Spleen (tissue), 13 donors: ENCODE measurements around the gene LMBR1L. TPM values are rescaled to one million over a fixed set of nuclear protein-coding genes. Genes with fewer than 3 reads are reported as not detected.

ENCODE experiments used
- DNase-seq: peaks from one replicate; pipeline ENCODE4 v3.0.0-alpha.2; 2020
- H3K27ac ChIP-seq, 8 donors: fragments of 200-600 bp; sonication (generic) in 7 of 8; 1 replicate in 4 of 8; 2 replicates in 4 of 8; pipeline versions ENCODE4 v1.5.0 to v1.8.0; 2016 to 2021; ENCODE audit warnings: inconsistent platforms in 4 of 8, mild to moderate bottlenecking in 4 of 8, moderate library complexity in 1 of 8
- H3K27me3 ChIP-seq, 7 donors: fragments of 200-600 bp; sonication (generic) in 6 of 7; replicated peaks in 1 of 7; 1 replicate in 4 of 7; 2 replicates in 3 of 7; pipeline versions ENCODE4 v1.5.0 to v1.8.0; 2016 to 2021; ENCODE audit warnings: inconsistent platforms in 3 of 7, mild to moderate bottlenecking in 1 of 7
- H3K36me3 ChIP-seq, 6 donors: fragments of 200-600 bp; sonication (generic) in 5 of 6; 1 replicate in 4 of 6; 2 replicates in 2 of 6; pipeline versions ENCODE4 v1.5.0 to v1.8.0; 2016 to 2021; ENCODE audit warnings: inconsistent platforms in 2 of 6
- H3K4me1 ChIP-seq, 6 donors: fragments of 200-600 bp; sonication (generic) in 5 of 6; 1 replicate in 3 of 6; 2 replicates in 3 of 6; pipeline versions ENCODE4 v1.5.0 to v1.8.0; 2016 to 2021; ENCODE audit warnings: inconsistent platforms in 3 of 6
- H3K4me3 ChIP-seq, 8 donors: fragments of 200-600 bp; sonication (generic) in 7 of 8; 1 replicate in 4 of 8; 2 replicates in 4 of 8; pipeline versions ENCODE4 v1.5.0 to v1.8.0; 2016 to 2021; ENCODE audit warnings: inconsistent platforms in 4 of 8, mild to moderate bottlenecking in 4 of 8, moderate library complexity in 2 of 8
- H3K9me3 ChIP-seq, 8 donors: fragments of 200-600 bp; sonication (generic) in 7 of 8; 1 replicate in 4 of 8; 2 replicates in 4 of 8; pipeline versions ENCODE4 v1.5.0 to v1.8.0; 2016 to 2021; ENCODE audit warnings: inconsistent platforms in 4 of 8
- CTCF ChIP-seq, 11 experiments: fragments of 200-600 bp in 7 of 11; fragments of 450-650 bp in 4 of 11; sonication (generic) in 4 of 11; IDR thresholded peaks in 8 of 11; conservative IDR thresholded peaks in 3 of 11; 1 replicate in 7 of 11; 2 replicates in 4 of 11; pipeline versions ENCODE4 v1.4.0 to v1.8.0; 2016 to 2021; ENCODE audit warnings: antibody characterized with exemption in 11 of 11, inconsistent platforms in 4 of 11, mild to moderate bottlenecking in 1 of 11
- POLR2A ChIP-seq, 3 donors: fragments of 450-650 bp; IDR thresholded peaks; one replicate each; pipeline ENCODE4 v1.5.1; 2017; ENCODE audit warnings: antibody characterized with exemption in 3 of 3, mild to moderate bottlenecking in 1 of 3
- POLR2AphosphoS5 ChIP-seq, 3 donors: sonication (generic); formaldehyde crosslinking; IDR thresholded peaks; one replicate each; pipeline ENCODE4 v1.5.1; 2017; ENCODE audit warnings: antibody characterized with exemption in 3 of 3
- WGBS, 5 donors: extraction: QIAGEN DNeasy Blood & Tissue Kit in 3 of 5; methylation state at CpG; one replicate each; pipeline versions ENCODE4 v1.1.5 to v1.1.7; 2013 to 2018; 5-methylcytosine and 5-hydroxymethylcytosine counted together
- intact Hi-C: fragments of 100-400 bp; cut with DNase I; formaldehyde crosslinking; loops from one replicate; pipeline ENCODE4 v1.15.0; 2023; ENCODE audit warnings: low total_unique reads
- long read RNA-seq, 2 donors: transcript quantifications; one replicate each; lab custom pipeline, GENCODE V29; 2026
- polyA plus RNA-seq, 3 donors: library from polyadenylated mRNA; stranded (reverse); fragments of 200-250 nt; gene quantifications; one replicate each; pipeline ENCODE4 v1.2.1, GENCODE V29; 2013
- total RNA-seq, 7 donors: library from RNA; depleted of rRNA in 3 of 7; stranded (reverse); fragments of >200 nt in 3 of 7; fragmentation: NEBNext Ultra II Directional in 4 of 7; extraction: Animal tissue kit (Norgen Biotek cat#: 25700) in 4 of 7; gene quantifications; one replicate each; pipeline versions ENCODE4 v1.1.0 to v1.2.1, GENCODE V29; 2016 to 2021
- donor health status: healthy with polysubstance abuse.
- donor health status: DM: no; HTN: no; CAD: no; lungs with moderate emphysema.
- donor health status: DM: no; HTN: no; CAD: no.
- donor health status: Bipolar disorder and iron deficiency.
- donor health status: healthy.
- donor health status: DM: no; HTN: no; CAD: no.
- donor health status: DM: yes; HTN: yes; CAD: no.

The LMBR1L gene
- total RNA-seq (100 to 1,000 TPM in 2 of 7 donors, 10 to 100 TPM in 5; 60.3 to 108 (median 85.8) TPM), polyA plus RNA-seq (10 to 100 TPM; 44.1 to 78.0 (median 61.2) TPM)
- long read RNA-seq, donor 1, partial matches to known transcripts: 5 of 9 reads
- long read RNA-seq, donor 1, other reads (novel, unspliced or antisense): 0 of 9 reads
- long read RNA-seq, donor 2, partial matches to known transcripts: 0 of 6 reads
- long read RNA-seq, donor 2, other reads (novel, unspliced or antisense): 0 of 6 reads

GRCh38 chr12:49110464-49111155 lies at the start of gene LMBR1L:
TSS of gene LMBR1L (minus strand) at chr12:49110847. CDS start at chr12:49110555, 292 bp downstream.
- TF ChIP-seq POLR2A (IDR thresholded peaks at IDR 0.05): peak in 2 of 3 donors; percentile 36 to 76
- peak; percentile 44 to 92 (median 80) for TF ChIP-seq CTCF (IDR thresholded peaks at IDR 0.05 in 8 of 11, conservative IDR thresholded peaks at IDR 0.05 in 3 of 11)
- TF ChIP-seq POLR2AphosphoS5 (IDR thresholded peaks at IDR 0.05): peak; percentile 95 to 96 (median 95)
- WGBS, 5 donors: 0% methylated on average over 29 to 43 of the region's 43 CpGs
- H3K9me3 ChIP-seq: no peaks in the 10 kb centered on the region
- H3K36me3 ChIP-seq: peaks cover 0 to 17% (median 11%) of the 10 kb centered on the region in 6 donors
- no peaks in the 10 kb centered on the region for H3K27me3 ChIP-seq
- H3K4me3 ChIP-seq: peak within 1 kb of the TSS; percentile 65 to 94 (median 82)
- peaks cover 16 to 57% (median 48%) of the 10 kb centered on the region in 6 donors for H3K4me1 ChIP-seq
- H3K27ac ChIP-seq: peak within 1 kb of the TSS; percentile 96 to 98 (median 96)
- intact Hi-C loops: no loop called here
- DNase-seq: peak; percentile 98

DNA sequence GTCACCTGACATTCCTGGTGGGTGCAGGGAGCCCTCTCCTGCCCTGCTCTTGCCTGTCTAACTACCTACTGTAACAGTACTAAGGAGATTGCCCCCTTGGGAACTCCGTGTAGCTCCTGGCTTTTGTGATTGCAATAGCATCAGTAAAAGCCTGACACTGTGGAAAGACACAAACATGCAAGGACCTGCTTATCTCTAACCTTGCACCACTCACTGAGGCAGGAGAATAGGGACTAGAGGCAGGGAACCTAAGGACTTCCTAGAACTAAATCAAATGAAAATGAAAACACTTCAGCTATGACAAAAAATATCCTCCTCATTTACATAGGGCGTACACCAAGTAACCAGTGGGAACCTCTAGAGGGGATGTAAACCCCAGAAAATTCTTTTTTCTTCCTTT lies 49.8 kb upstream of the LMBR1L start:
- 45 to 76% (median 61%) methylated on average over 2 of the region's 2 CpGs for WGBS, 5 donors
- H3K36me3 ChIP-seq: no peaks in the 10 kb centered on the region
- H3K4me1 ChIP-seq: peaks cover 0 to 37% (median 21%) of the 10 kb centered on the region in 6 donors
- H3K27me3 ChIP-seq: no peaks in the 10 kb centered on the region
- peak overlapping the region in 1 of 8 donors; percentile 5 for H3K4me3 ChIP-seq
- intact Hi-C loops: no loop called here
- TF ChIP-seq POLR2AphosphoS5 (IDR thresholded peaks at IDR 0.05): no peak
- no peak for TF ChIP-seq POLR2A (IDR thresholded peaks at IDR 0.05)
- no peak for TF ChIP-seq CTCF (IDR thresholded peaks at IDR 0.05 in 8 of 11, conservative IDR thresholded peaks at IDR 0.05 in 3 of 11)
- DNase-seq: no peak
- H3K9me3 ChIP-seq: no peaks in the 10 kb centered on the region
- H3K27ac ChIP-seq: peak overlapping the region in 4 of 8 donors; percentile 46 to 79 (median 72)

DNA sequence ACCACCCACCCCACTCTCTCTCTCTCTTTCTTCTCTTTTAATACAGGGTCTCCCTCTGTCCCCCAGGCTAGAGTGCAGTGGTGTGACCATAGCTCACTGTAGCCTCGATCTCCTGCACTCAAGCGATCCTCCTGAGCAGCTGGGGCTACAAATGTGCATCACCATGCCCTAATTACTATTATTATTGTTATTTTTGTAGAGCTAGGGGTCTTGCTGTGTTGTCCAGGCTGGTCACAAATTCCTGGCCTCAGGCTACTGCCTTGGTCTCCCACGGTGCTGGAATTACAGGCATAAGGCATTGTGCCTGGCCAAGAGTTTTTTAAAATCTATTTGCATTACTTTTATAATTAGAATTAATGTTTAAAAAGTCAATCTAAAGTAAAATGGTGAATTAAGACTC lies 43.6 kb upstream of the LMBR1L start:
- no peak for TF ChIP-seq CTCF (IDR thresholded peaks at IDR 0.05 in 8 of 11, conservative IDR thresholded peaks at IDR 0.05 in 3 of 11)
- no peak for TF ChIP-seq POLR2AphosphoS5 (IDR thresholded peaks at IDR 0.05)
- TF ChIP-seq POLR2A (IDR thresholded peaks at IDR 0.05): no peak
- Histone ChIP-seq H3K27ac (no peak overlapping the region), H3K4me3 (no peak overlapping the region), H3K9me3 (no peaks in the 10 kb centered on the region), H3K36me3 (no peaks in the 10 kb centered on the region), H3K27me3 (no peaks in the 10 kb centered on the region), H3K4me1 (peaks cover 0 to 11% (median 0%) of the 10 kb centered on the region in 6 donors)
- 62 to 95% (median 74%) methylated on average over 3 of the region's 3 CpGs for WGBS, 5 donors
- no peak for DNase-seq
- intact Hi-C loops: no loop called here

DNA sequence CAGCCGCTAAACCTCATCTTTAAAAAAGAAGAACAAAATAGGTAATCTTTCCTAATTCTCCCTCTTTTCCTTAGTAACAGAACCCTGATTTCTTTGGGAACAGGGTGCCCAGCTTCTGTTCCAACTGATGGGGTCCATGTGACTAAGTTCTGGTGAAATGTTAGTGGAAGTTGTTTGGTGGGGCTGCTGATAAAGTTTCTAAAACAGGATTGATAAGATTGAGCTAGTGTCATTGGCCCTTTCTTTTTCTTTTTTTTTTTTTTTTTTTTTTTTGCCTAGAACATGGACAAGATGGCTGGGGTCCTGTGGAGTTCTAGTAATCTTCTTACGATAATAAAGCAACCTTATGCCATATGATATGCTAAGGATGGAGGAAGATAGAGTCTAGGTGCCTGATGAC lies 36.7 kb upstream of the LMBR1L start:
- Histone ChIP-seq H3K4me1 (no peaks in the 10 kb centered on the region), H3K27me3 (no peaks in the 10 kb centered on the region), H3K4me3 (no peak overlapping the region), H3K27ac (no peak overlapping the region), H3K36me3 (no peaks in the 10 kb centered on the region), H3K9me3 (no peaks in the 10 kb centered on the region)
- WGBS, 5 donors: 95 to 98% (median 97%) methylated on average over 2 of the region's 2 CpGs
- TF ChIP-seq CTCF (IDR thresholded peaks at IDR 0.05 in 8 of 11, conservative IDR thresholded peaks at IDR 0.05 in 3 of 11) (no peak), POLR2AphosphoS5 (IDR thresholded peaks at IDR 0.05) (no peak), POLR2A (IDR thresholded peaks at IDR 0.05) (no peak)
- intact Hi-C loops: no loop called here
- DNase-seq: no peak
